Esophagus muscularis mucosa (tissue), 4 donors: ENCODE data around the gene MOB3A.
"Not testable (repeated sequence)": the region's sequence is repeated elsewhere in the genome, so short reads cannot be mapped to it uniquely, and the experiment has no call there.

Experiments used
- EP300 ChIP-seq: sonication (generic); formaldehyde crosslinking; IDR thresholded peaks from one replicate; pipeline ENCODE4 v1.6.1; 2017; ENCODE audit warnings: antibody characterized with exemption
- POLR2A ChIP-seq: fragments of 450-650 bp; IDR thresholded peaks from one replicate; pipeline ENCODE4 v1.6.1; 2017; ENCODE audit warnings: antibody characterized with exemption, moderate library complexity, mild to moderate bottlenecking, low read depth
- POLR2AphosphoS5 ChIP-seq, 2 donors: sonication (generic); formaldehyde crosslinking; IDR thresholded peaks; one replicate each; pipeline ENCODE4 v1.6.1; 2017; ENCODE audit warnings: antibody characterized with exemption in 2 of 2
- TF ChIP-seq, protein P1 (sequence below), 3 experiments: fragments of 200-600 bp in 2 of 3; fragments of 450-650 bp in 1 of 3; sonication (generic) in 2 of 3; IDR thresholded peaks; one replicate each; pipeline ENCODE4 v1.5.1; 2017 to 2019; ENCODE audit warnings: antibody characterized with exemption in 3 of 3, mild to moderate bottlenecking in 2 of 3, moderate library complexity in 1 of 3

DNA sequence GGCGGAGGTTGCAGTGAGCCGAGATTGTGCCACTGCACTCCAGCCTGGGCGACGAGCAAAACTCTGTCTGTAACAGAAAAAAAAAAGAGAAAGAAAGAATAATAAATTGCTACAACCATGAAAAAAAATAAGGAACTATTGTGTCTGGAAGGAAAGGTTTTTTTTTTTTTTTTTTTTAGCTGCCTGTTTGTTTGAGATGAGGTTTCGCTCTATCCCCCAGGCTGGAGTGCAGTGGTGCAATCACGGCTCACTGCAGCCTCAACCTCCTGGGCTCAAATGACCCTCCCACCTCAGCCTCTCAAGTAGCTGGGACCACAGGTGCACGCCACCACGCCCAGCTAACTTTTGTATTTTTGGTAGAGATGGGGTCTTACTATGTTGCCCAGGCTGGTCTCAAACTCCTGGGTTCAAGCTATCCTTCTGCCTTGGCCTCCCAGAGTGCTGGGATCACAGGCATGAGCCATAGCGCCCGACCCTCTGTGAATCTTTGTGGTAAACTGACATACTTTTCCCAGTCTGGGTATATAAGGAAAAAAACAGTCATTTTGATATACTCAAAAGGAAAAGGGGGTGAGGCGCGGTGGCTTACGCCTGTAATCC lies 4.1 kb downstream of the MOB3A start:
- TF ChIP-seq, protein P1, sequence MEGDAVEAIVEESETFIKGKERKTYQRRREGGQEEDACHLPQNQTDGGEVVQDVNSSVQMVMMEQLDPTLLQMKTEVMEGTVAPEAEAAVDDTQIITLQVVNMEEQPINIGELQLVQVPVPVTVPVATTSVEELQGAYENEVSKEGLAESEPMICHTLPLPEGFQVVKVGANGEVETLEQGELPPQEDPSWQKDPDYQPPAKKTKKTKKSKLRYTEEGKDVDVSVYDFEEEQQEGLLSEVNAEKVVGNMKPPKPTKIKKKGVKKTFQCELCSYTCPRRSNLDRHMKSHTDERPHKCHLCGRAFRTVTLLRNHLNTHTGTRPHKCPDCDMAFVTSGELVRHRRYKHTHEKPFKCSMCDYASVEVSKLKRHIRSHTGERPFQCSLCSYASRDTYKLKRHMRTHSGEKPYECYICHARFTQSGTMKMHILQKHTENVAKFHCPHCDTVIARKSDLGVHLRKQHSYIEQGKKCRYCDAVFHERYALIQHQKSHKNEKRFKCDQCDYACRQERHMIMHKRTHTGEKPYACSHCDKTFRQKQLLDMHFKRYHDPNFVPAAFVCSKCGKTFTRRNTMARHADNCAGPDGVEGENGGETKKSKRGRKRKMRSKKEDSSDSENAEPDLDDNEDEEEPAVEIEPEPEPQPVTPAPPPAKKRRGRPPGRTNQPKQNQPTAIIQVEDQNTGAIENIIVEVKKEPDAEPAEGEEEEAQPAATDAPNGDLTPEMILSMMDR (IDR thresholded peaks at IDR 0.05), result not testable (repeated sequence)
- TF ChIP-seq POLR2A; EP300; POLR2AphosphoS5 (IDR thresholded peaks at IDR 0.05): not testable (repeated sequence)
